A549 (cell line): Measurements from ENCODE around the gene CFAP65.

Source experiments
- CEBPB ChIP-seq, 2 experiments: fragments of >200 bp in 1 of 2; sonication (Bioruptor Twin) in 1 of 2; formaldehyde crosslinking in 1 of 2; IDR thresholded peaks; 2 replicates each; pipeline ENCODE4 v1.6.1; 2012 to 2016
- EP300 ChIP-seq, 2 experiments: fragments of >200 bp; sonication (Bioruptor Twin); formaldehyde crosslinking; IDR thresholded peaks; 2 replicates in 1 of 2; 3 replicates in 1 of 2; pipeline ENCODE4 v1.6.1; 2016 to 2017
- HDAC2 ChIP-seq: fragments of 200-600 bp; sonication (generic); IDR thresholded peaks from 2 replicates; pipeline ENCODE4 v1.6.1; 2016
- POLR2A ChIP-seq: IDR thresholded peaks from 2 replicates; pipeline ENCODE4 v1.6.1; 2012; ENCODE audit warnings: mild to moderate bottlenecking, low read length
- RARB ChIP-seq: fragments of 250-450 bp; sonication (Bioruptor Pico); IDR thresholded peaks from 2 replicates; pipeline ENCODE4 v1.8.0; 2021; ENCODE audit warnings: mild to moderate bottlenecking, moderate library complexity
- TF ChIP-seq, protein P1 (sequence below): fragments of >200 bp; sonication (Bioruptor Twin); formaldehyde crosslinking; IDR thresholded peaks from 3 replicates; pipeline ENCODE4 v1.5.1; 2016
- TF ChIP-seq, protein P2 (sequence below): fragments of 200-600 bp; sonication (generic); IDR thresholded peaks from 2 replicates; pipeline ENCODE4 v1.6.1; 2016; ENCODE audit warnings: antibody characterized with exemption, mild to moderate bottlenecking, moderate library complexity

DNA sequence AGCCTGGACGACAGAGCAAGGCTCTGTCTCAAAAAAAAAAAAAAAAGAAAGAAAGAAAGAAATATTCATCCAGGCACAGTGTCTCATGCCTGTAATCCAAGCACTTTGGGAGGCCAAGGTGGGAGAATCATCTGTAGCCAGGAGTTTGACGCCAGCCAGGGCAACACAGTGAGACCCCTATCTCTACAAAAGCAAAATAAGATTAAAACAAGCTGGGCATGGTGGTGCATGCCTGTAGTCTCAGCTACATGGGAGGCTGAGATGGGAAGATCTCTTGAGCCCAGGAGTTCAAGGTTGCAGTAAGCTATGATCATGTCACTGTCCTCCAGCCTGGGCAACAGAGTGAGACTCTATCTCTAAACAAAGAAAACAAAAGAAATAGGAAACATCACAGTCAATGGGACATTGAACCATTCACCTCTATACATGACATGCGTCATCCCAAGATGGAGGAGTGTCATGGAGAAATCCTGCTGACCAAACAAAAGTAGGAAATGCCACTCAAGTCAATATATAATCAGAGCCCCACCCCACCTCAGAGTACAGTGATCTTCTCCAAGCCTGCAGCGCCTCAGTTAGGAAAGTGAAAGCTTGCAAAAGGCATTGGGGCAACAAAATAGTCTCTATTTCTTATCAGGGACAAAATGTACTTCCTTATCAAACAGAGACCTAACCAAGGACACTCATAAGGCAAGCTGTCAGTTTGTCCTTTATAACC is 66.1 kb downstream of the CFAP65 start:
- TF ChIP-seq CEBPB (IDR thresholded peaks at IDR 0.05) (no peak), POLR2A (no peak), HDAC2 (no peak), EP300 (IDR thresholded peaks at IDR 0.05) (no peak), RARB (CRISPR knock-in tag) (no peak)
- TF ChIP-seq, protein P1, sequence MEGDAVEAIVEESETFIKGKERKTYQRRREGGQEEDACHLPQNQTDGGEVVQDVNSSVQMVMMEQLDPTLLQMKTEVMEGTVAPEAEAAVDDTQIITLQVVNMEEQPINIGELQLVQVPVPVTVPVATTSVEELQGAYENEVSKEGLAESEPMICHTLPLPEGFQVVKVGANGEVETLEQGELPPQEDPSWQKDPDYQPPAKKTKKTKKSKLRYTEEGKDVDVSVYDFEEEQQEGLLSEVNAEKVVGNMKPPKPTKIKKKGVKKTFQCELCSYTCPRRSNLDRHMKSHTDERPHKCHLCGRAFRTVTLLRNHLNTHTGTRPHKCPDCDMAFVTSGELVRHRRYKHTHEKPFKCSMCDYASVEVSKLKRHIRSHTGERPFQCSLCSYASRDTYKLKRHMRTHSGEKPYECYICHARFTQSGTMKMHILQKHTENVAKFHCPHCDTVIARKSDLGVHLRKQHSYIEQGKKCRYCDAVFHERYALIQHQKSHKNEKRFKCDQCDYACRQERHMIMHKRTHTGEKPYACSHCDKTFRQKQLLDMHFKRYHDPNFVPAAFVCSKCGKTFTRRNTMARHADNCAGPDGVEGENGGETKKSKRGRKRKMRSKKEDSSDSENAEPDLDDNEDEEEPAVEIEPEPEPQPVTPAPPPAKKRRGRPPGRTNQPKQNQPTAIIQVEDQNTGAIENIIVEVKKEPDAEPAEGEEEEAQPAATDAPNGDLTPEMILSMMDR, result no peak
- TF ChIP-seq, protein P2, sequence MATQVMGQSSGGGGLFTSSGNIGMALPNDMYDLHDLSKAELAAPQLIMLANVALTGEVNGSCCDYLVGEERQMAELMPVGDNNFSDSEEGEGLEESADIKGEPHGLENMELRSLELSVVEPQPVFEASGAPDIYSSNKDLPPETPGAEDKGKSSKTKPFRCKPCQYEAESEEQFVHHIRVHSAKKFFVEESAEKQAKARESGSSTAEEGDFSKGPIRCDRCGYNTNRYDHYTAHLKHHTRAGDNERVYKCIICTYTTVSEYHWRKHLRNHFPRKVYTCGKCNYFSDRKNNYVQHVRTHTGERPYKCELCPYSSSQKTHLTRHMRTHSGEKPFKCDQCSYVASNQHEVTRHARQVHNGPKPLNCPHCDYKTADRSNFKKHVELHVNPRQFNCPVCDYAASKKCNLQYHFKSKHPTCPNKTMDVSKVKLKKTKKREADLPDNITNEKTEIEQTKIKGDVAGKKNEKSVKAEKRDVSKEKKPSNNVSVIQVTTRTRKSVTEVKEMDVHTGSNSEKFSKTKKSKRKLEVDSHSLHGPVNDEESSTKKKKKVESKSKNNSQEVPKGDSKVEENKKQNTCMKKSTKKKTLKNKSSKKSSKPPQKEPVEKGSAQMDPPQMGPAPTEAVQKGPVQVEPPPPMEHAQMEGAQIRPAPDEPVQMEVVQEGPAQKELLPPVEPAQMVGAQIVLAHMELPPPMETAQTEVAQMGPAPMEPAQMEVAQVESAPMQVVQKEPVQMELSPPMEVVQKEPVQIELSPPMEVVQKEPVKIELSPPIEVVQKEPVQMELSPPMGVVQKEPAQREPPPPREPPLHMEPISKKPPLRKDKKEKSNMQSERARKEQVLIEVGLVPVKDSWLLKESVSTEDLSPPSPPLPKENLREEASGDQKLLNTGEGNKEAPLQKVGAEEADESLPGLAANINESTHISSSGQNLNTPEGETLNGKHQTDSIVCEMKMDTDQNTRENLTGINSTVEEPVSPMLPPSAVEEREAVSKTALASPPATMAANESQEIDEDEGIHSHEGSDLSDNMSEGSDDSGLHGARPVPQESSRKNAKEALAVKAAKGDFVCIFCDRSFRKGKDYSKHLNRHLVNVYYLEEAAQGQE, result no peak
